ENCODE results near the gene GJB5.
"Not testable (repeated sequence)": the region's sequence is repeated elsewhere in the genome, so short reads cannot be mapped to it uniquely, and the experiment has no call there.

The GJB5 gene

GRCh38 chr1:34746101-34746500, 8.7 kb upstream of the GJB5 start:
- no peak for DNase-seq

GRCh38 chr1:34746785-34747637, 7.8 kb upstream of the GJB5 start:
- no peak for DNase-seq

GRCh38 chr1:34747638-34747941, 7.3 kb upstream of the GJB5 start:
- DNase-seq, result no peak

DNA sequence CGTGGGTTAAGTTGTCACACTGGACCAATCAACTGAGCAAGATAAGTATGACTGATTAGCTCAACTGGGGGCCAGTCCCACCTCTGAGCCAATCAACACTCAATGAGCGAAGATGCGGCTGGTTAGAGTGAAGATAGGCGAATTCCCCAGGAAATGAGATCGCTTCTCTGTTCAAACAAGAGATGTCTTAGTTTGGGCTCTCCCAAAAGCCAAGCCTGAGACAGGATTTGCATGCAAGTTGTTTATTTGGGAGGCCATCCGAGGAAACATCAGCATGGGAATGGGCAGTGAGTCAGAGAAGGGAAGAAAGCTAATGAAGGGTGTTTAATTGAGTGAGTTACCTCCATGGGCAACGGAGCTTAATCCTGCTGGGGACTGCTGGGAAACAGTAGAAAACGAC, 4.9 kb upstream of the GJB5 start:
- DNase-seq, result no peak

- no peak for DNase-seq
Measured at GRCh38 chr1:34750610-34751009, 4.2 kb upstream of the GJB5 start.

GRCh38 chr1:34753163-34753562, 1.7 kb upstream of the GJB5 start:
- no peak for DNase-seq

DNA sequence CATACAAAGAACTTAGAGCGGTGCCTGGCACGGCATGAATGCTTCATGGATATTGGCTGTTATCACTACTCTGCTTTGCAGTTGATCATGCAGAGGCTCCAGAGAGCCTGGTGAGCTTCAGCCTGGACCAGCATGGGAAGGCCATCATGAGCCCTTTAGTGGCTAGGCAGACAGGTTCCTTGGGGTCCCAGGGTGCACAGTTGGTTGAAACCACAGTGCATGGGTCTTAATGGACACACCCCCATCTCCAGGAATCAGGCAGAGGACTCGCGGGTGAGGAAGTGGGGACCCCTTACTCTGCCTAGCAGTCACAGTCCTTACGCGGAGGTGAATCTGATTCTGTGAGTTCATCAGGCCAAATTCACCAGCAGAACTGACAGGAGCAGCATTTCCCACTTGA, 1.1 kb downstream of the GJB5 start:
- no peak for DNase-seq

GRCh38 chr1:34757386-34757785, 2.5 kb downstream of the GJB5 start:
- DNase-seq, result no peak

- no peak for DNase-seq
Measured at GRCh38 chr1:34758751-34759150, 3.9 kb downstream of the GJB5 start.

- DNase-seq, result no peak
Measured at GRCh38 chr1:34759503-34760357, 4.9 kb downstream of the GJB5 start, which contains the start of gene GJB4. GJB4 (plus strand) TSS chr1:34759740; CDS start chr1:34761255, 1,515 bp downstream.

- DNase-seq, result no peak
Measured at GRCh38 chr1:34761176-34761761, 6.4 kb downstream of the GJB5 start.

DNA sequence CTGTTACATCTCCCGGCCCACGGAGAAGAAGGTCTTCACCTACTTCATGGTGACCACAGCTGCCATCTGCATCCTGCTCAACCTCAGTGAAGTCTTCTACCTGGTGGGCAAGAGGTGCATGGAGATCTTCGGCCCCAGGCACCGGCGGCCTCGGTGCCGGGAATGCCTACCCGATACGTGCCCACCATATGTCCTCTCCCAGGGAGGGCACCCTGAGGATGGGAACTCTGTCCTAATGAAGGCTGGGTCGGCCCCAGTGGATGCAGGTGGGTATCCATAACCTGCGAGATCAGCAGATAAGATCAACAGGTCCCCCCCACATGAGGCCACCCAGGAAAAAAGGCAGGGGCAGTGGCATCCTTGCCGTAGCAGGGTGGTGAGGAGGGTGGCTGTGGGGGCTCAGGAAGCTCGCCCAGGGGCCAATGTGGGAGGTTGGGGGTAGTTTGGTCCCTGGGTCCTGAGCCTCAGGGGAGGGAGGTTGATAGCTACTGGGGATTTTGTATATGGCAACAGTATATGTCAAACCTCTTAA, 7.0 kb downstream of the GJB5 start:
- no peak for DNase-seq

DNA sequence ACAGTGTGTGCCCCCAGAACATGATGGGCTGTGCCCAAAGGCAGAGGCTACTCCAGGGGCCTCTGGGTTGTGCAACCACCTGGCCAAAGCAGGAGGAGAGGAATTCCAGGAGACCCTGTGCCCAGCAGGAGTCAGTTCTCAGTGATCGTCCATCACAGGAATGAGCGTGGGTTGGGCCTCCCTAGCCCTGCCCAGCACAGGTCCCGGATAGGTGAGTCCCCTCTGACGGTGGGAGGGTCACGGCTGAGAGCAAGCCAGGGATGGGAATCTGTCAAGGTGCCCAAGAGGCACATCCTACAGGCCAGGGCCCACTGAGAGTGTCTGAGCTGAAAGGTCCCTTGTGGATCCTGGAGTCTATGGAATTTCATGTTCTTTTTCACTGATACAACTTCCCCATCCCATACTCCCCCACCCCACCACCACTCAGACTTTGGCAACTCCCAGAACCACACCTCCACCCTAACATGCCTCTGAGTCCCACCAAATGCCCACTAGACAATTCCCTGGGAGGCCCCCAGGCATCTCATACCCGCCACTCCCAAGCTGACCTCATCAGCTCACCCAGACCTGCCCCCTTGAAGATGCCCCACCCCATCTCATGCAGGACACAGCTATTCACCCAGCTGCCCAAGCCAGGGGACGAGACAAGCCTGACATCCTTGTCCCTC, 7.8 kb downstream of the GJB5 start:
- no peak for DNase-seq

GRCh38 chr1:34763142-34763781, 8.4 kb downstream of the GJB5 start:
- DNase-seq, result no peak

DNA sequence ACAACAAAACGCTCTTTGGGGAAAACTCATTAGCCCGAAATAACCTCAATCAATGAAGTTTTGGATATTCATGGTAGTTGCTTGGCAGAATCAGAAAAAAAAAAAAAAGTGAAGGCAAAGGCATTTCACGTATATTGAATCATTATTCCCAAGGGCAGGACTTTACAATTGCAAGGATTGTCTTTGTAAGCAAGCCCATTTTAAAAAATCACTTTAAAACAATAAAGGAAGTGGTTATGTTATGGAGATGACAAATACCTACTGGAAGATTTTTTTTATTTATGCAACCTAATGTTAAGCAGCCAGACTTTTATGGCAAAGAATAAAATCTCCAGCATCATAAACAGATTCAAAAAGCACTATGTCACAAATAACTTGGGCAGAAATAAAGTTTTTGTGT, 14.0 kb downstream of the GJB5 start:
- DNase-seq, result no peak

GRCh38 chr1:34770891-34771504, 16.2 kb downstream of the GJB5 start:
- no peak for DNase-seq

- DNase-seq, result no peak
Measured at GRCh38 chr1:34771573-34772371, 16.9 kb downstream of the GJB5 start.

DNA sequence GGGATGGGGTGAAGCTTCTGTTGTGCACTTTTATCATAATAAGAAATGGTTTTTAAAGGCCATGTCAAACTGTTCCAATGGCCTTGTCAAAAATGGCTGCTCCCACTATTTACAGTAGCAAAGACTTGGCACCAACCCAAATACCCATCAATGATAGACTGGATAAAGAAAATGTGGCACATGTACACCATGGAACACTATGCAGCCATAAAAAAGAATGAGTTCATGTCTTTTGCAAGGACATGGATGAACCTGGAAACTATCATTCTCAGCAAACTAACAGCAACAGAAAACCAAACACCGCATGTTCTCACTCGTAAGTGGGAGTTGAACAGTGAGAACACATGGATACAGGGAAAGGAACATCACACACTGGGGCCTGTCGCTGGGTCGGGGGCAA, 18.3 kb downstream of the GJB5 start:
- DNase-seq, result not testable (repeated sequence)

- DNase-seq, result no peak
Measured at GRCh38 chr1:34774957-34775356, 20.1 kb downstream of the GJB5 start.

DNA sequence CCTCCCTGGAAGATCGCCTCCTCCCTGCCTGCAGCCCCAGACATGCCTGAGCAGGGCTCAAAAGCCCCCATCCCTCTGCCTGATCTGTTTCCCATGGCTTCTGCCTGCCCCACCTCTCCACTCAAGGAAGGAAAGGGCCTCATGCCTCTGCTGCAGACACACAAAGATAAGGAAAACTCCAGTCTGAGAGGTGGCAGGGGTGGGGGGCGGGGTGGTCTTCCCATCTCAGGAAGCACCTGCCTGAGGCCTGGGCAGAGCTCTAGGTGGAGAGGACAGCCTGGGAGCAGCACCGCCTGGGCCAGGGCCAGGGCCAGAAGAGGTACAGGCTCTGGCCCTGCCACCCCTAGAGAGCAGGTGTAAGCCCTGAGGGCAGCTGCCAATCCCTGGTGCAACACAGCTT, 22.1 kb downstream of the GJB5 start:
- DNase-seq, result no peak
